Activated CD8-positive, alpha-beta memory T cell treated with anti-CD3 and anti-CD28 coated beads, Interleukin-2, amount 50 U/mL, for 4 hours (primary cell): ENCODE measurements around the gene PCNX3.

ENCODE experiments used
- DNase-seq: peaks from one replicate; pipeline ENCODE4 v3.0.0-alpha.2; 2020

PCNX3 gene

DNA sequence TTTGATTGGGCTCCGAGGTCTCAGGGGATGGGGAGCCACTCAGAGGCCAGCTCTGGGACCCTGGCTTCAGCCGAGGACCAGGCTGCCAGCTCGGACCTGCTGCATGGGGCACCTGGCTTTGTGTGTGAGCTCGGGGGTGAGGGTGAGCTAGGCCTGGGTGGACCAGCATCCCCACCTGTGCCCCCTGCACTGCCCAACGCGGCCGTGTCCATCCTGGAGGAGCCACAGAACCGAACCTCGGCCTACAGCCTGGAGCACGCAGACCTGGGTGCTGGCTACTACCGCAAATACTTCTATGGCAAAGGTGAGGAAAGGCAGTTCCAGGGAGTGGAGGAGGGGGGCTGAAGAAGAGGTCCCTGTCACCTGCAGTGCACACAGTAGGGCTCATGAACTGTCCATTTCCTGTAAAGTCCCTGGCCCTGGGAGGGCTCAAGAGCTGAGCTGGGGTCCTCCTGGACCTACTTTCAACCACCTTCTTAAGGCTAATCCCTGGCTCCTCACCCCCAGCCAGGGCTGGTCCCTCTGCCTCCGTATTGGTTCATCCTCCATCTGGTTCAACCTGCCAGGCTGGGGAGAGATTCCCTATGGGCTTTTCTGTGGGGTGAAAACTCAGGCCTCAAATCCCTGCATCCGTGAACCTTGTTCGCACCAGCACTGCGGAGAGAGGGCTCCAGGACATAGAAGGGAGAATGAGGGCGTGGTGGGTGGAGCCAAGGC, 25.9 kb downstream of the PCNX3 start:
- no peak for DNase-seq

DNA sequence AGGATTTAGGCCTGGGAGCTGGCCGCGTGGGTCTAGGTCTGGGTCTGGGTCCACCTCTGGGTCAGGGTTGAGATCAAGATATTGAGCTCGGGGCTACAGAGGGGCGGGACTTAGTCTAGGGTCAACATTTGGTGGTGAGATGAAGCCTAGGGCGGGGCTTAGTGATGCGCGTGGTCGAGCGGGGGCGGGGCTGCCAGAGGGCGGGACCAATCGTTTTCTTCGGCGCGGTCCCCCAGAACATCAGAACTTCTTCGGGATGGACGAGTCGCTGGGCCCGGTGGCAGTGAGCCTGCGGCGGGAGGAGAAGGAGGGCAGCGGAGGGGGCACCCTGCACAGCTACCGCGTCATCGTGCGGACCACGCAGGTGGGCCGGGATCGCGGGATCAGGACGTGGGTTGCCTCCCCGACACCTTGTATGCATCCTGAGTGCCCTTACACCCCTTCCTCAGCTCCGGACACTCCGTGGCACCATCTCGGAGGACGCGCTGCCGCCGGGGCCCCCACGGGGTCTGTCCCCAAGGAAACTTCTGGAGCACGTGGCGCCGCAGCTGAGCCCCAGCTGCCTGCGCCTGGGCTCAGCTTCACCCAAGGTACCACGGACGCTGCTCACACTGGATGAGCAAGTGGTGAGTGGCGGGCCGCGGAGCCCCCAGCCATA, 26.6 kb downstream of the PCNX3 start:
- no peak for DNase-seq

DNA sequence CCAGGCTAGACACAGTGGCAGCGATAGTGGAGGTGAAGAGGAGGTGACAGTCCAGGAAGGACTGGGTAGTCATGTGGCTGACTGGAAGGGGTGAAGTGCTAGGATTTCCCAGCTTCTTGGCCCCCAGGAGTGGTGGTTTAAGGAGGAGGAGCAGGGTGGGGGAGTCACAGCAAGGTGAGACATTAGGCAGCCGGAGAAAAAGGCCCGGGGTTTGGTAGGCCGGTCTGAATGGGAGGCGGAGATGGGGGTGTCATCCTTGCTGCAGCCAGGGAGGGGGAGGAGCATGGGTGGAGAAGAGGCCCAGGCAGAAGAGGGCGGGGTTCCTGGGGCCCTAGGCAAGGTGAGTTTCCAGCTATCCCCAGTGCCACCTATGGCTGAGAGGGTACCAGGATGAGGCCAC, 28.4 kb downstream of the PCNX3 start:
- no peak for DNase-seq

DNA sequence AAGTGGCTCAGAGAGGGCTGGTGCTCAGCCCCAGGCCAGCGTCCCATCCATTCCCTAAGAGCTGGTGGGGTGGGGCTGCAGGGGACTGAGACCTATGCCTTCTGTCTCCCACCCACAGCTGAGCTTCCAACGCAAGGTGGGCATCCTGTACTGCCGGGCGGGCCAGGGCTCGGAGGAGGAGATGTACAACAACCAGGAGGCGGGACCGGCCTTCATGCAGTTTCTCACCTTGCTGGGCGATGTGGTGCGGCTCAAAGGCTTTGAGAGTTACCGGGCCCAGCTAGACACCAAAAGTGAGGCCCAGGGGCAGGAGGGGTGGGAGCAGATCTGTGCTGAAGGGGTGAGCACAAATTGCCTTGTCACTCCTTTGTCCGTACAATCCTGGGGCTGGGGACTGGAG, 29.3 kb downstream of the PCNX3 start:
- DNase-seq, result no peak

DNA sequence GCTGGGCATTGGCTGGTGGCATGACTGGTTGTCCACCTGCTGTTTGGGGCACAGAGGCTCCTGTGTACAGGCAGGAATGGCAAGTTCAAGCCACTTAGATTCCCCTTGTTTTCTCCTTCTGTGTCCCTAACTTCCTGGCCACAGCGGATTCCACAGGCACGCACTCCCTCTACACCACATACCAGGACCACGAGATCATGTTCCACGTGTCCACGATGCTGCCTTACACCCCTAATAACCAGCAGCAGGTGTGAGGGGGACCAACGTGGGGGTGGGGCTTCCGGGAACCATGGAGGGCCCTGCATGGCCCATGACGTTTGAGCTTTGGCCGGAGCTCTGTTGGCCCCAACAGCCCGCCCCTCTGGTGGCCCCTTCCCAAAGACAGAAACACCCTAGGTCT, 30.1 kb downstream of the PCNX3 start:
- no peak for DNase-seq

DNA sequence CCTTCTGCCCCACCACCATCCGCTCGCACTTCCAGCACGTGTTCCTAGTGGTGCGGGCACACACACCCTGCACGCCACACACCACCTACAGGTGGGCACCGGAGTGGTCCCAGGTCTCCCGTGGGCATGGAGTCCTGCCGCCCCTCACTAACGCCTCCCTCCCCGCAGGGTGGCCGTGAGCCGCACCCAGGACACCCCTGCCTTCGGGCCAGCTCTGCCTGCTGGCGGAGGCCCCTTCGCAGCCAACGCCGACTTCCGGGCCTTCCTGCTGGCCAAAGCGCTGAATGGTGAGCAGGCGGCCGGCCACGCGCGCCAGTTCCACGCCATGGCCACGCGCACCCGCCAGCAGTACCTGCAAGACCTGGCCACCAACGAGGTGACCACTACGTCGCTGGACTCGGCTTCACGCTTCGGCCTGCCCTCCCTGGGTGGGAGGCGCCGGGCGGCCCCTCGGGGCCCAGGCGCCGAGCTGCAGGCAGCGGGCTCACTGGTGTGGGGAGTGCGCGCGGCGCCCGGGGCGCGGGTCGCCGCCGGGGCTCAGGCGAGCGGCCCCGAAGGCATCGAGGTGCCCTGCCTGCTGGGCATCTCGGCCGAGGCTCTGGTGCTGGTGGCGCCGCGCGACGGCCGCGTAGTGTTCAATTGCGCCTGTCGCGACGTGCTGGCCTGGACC, 30.8 kb downstream of the PCNX3 start:
- DNase-seq, result no peak

DNA sequence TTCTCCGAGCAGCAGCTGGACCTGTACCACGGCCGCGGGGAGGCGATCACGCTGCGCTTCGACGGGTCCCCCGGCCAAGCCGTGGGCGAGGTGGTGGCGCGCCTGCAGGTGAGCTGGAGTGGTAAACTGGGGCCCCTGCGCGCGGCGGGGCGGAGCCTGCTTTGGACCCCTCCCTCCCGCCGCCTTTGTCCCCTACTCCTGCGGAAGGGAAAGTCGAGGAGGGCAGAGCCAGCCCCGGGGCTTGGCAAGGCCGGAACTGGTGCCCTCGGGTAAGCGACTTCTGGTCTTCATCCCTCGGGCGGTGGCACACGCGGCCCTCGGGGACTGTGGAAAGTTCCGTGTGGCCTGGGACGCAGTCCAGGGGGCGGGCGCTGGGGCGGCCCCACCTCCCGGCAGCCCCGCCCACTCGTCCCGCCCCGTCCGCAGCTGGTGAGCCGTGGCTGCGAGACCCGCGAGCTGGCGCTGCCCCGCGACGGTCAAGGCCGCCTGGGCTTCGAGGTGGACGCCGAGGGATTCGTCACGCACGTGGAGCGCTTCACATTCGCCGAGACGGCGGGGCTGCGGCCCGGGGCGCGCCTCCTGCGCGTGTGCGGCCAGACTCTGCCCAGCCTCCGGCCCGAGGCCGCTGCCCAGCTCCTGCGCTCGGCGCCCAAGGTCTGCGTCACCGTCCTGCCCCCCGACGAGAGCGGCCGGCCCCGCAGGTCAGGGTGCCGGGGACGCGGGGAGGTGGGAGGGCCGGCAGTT, 31.6 kb downstream of the PCNX3 start:
- DNase-seq, result no peak

DNA sequence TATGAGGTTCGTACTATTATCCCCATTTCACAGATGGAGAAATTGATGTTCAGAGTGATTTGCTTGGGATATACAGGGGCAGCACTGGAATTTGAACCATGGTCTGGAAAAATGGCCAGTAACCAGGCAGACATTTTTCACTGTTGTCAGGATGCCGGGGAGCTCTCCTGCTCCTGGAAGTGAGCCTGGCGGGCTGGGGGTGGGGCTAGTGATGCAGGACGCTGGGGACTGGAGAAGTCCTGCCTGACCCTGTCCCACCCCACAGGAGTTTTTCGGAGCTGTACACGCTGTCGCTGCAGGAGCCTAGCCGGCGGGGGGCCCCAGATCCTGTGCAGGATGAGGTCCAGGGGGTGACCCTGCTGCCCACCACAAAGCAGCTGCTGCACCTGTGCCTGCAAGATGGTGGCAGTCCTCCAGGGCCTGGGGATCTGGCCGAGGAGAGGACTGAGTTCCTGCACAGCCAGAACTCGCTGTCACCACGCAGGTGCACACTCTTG, 33.5 kb downstream of the PCNX3 start:
- no peak for DNase-seq

DNA sequence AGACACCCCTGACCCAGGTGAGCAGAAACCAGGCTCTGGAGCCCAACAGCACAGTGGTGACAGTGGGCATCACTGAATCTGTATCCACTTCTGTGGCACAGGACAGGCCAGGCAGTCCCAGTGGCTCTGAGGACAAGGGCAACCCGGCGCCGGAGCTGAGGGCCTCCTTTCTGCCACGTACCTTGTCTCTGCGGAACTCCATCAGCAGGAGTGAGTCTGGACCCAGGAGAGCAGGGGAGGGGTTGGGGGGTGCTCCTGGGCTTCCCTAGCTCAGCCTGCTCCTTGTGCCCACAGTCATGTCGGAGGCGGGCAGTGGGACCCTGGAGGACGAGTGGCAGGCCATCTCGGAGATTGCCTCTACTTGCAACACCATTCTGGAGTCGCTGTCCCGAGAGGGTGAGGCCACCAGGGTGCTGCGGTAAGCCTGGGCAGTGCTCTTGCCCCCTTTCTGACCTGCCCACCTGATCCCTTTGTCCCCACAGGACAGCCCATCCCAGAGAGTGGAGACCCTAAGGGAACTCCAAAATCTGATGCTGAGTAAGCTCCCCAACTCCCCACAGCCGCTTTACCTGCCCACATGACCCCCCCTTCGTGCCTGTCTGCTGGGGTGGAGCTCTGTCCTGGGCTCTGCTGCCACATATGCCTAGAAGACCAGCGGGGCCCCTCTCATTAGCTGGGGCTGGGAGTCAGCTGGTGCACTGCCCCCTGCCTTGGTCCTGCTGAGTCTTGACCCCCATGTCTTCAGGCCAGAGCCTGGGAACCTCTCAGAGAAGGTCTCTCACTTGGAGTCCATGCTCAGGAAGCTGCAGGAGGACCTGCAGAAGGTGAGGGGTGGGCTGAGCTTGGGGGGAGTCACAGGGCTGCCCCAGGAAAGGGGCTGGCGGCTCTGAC, 34.3 kb downstream of the PCNX3 start:
- DNase-seq, result no peak

DNA sequence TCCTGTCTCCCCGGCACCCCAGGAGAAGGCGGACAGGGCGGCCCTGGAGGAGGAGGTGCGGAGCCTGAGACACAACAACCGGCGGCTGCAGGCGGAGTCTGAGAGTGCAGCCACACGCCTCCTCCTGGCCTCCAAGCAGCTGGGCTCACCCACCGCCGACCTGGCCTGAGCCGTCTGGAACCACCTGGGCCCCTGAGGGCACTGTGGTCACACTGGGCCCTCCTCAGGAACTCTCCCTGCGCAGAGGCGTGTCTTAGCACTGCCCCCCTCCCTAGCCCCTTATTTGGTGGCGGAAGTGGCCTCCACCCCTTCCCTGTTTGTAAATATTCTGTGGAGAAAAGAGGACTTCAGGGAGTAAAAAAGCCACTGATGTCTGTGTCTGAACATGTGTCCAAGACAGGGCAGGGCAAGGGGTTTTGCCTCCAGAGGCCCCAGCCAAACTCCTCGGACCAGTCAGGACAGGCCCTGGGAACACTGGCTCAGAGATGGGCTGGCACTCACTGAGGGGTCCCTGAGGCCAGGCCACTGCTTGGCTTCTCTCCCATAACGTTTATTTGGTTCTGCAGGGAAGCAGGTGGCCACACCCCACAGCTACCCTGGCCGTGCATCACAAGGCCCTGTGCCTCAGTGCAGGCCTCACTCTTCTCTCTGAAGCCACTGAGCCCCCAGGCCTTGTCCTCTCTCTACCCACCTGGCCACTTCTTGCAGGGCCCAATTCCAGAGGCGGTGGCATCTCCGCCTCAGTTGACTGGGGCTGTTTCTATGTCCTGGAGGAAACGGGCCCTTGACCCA, 35.2 kb downstream of the PCNX3 start:
- DNase-seq, result no peak

DNA sequence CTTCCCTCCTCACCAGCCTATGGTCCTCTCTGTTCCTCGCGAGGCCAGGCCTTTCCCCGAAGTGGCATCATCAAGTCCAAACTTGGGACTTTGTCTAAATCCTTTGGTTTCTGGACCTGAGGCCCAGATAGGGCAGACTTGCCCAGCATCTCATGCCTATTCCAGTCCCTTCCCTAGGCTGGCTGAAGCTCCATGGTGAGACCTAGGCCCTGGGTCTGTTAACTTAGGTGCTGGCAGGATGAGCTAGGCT, 35.7 kb downstream of the PCNX3 start:
- DNase-seq, result no peak

DNA sequence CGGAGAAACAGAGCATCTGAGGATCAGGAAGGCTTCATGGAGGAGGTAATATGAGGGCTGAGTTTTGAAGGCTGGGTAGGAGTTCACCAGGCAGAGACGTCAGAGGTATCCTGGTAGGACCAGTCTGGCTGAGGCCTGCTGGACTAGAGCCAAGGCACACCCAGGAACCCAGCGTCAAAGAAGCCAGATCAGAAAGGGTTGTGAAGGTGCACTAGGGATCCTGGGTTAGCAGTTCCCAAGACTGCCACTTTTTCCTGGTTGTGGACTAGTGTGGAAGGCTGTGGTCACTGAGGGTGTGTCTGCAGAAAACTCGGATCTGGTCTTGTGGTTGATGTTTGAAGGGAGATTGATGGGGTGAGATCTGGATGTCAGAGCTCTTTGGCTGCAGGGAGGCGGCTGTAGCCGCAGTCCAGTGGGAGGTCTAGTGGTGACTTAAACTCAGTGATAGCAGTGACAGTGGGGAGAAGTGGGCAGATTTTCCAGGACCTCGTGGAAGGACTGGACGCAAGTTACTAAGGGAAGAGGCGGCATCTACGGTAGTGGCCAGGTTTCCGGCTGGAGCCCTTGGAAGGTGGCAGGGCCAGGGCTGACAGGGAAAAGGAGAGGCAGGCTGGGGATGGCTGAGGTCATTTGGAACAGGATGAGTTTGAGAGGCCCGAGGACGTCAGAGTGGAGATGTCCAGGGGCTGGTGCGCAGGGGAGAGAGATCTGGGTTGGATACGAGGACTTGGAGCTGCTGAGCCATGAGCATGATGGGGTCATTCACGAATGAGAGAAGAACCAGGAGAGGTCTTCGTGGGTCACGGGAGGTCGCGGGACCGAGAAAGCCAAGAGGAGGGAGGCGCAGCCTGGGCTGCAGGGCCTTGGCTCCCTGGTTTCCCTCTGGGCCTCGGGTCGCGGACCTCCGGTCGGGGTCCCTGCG, 36.3 kb downstream of the PCNX3 start:
- DNase-seq, result no peak

DNA sequence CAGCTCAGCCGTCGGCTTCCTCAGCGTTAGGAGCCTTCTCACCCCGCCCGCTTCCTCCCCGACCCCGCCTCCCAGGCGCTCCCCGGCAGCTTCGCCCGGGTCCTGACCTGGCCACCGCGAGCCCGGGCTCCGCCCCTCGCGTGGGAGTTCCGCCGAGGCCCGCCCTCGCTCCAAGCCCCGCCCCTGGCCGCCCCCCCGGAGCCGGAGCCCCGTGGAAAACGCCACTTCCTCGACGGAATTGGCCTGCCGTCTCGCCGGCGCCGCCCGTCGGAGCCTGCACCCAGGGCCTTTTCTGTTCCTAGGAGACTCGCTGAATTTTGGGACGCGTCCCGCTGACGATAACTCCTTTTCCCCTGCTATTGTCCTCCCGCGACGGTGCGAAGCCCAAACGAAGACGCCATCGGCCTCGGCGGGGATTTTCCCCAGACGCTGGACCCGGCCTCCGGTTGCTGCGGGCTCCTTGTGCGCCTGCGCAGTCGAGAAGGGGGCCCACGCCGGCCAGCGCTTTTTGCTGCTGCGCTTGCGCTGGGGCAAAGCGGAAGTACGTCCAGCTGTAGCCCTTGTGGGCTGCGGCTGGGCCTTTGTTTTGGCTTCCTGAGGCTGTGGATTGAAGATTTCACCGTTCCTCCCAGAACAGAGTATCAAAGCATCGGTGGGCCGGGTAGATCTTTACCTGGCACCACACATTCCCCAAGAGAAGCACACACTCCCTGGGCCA, 37.1 kb downstream of the PCNX3 start:
- peak; percentile 98 for DNase-seq

DNA sequence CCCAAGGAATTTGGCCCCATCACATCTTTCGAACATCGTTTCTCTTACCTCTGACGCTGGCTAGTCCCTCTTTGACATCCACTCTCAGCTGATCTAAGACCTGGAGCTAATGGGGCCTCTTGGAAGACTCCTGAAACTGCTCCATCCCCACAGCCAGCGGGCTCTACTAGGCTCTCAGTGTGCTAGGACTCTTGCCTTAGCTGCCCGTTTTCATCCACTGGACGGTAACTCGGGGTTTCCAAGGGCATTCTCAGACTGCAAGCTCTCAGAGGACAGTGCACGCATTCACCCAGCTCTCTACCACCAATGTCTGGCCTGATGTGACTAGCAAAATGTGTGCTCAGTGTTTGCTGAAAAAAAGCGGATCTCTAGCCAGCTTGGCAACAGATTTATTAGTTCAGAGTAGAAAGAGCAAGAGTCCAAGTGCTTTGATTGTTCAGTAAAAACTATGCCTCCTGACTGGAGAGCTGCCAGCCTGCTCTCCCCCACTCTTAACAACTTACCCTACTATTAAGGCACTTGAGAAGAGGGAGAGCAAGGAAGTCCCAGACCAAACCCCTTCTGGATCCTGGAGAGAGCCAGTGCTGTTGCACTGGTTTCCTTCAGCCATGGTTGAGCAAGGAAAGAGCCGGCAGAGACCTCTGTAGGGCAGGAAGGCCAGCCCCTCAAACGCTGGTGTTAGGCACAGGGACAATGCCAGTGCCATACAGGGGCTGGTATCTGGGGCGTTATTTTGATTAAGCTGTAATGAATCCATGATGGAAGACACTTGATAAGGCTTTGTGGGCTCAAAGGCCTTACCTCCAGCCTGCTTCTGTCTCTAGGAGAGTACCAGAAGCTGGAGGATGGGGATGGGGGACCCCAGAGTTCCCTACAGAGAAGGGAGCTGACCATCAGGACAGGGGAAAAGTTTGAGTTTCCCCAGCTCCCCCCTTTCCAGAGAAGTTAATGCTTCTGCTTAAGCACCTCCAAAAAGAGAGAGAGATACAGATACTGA, 38.0 kb downstream of the PCNX3 start:
- no peak for DNase-seq

DNA sequence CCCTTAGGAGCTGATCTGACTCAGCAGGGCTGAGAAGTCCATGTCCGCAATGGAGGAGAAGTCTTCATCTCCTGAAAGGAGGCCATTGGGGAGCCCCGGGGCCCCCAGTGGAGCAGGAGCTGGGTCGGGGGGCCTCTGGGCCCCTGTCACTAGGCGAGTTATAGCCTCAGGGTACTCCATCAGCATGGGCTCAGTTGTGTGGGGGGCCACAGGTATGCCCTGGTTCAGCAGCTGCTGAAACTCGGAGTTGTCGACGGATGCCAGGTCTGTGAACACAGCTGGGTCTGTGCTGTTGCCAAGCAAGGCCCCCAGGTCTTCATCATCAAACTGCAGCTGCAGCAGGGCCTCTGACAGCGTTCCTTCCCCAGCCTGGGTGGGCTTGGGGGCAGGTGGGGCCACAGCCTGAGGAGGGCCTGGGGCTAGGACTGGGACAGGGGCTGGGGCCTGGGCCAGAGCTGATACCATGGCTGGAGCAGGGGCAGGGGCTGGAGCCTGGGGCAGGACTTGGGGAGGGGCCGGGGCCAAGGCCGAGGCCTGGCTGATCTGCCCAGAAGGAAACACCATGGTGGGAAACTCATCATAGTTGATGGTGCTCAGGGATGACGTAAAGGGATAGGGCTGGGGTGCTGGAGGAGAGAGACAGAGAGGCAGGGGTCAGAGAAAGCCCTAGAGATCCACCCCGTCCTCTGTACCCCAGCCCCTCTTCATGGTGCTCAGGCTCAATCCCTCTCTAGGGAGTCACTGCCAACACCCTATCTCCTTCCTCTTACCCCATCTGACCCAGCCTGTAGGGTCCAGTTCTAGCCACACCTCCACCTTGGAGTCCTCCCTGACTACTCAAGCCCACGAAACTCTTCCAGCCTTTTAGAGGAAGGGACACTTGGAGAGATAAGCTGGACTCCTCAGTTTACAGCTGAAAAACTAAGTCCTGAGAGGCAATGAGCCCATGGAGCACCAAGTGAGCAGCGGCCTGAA, 39.1 kb downstream of the PCNX3 start:
- no peak for DNase-seq

DNA sequence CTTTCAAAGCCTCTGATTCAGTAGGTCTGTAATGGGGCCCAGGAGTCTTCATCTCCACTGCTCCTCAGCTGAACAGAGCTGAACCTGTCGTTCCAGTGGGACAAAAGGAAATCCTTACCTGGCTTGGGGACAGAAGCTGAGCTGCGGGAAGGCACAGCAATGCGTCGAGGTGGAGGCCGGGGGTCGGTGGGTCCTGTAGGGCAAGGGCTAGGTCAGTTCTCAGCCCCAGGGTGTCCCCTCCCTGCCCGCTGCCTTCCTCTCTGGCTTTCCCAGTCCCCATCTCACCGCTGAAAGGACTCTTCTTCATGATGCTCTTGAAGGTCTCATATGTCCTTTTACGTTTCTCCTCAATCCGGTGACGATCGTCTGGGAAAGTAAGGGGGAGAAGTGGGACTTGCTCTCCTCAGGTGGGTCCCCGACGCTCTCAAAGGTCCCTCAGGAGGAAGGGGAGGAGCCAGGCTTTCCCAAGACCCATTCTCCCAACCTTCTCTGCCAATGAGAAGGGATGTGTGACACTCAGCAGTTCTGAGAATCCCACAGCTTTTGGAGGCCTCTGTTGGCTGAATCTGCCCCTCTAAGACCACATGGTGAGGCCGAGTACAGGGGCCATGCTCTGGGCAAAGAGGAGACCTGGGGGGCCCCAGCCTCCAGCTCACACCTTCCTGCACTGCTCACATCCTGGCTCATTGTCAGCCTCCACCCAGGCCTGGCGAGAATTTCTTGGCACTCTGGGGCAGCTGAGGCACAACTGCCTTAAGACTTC, 40.2 kb downstream of the PCNX3 start:
- DNase-seq, result no peak

DNA sequence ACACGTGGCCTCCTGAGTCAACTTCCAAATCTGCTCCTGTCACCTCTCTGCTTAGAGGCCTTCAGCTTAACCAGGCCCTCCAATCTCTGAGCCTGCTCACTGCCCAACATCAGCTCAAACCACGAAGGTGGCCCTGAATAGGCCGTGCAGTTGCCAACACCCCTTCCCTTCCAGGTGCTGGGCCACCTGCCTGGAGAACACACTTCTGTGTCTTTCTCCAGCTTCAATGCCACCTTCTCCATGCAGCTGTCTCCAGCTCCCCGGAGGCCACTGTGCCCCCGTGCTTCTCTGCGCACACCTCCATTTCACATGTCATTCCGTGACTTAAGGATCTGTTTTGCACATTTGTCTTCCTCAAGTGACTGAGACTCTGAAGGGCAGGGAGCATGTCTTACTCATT, 41.9 kb downstream of the PCNX3 start:
- no peak for DNase-seq
